Loucy (cell line): ENCODE data around the gene NRXN3.

Experiments
- CTCF ChIP-seq: fragments of 200-600 bp; sonication (generic); conservative IDR thresholded peaks from 2 replicates; pipeline ENCODE4 v1.5.1; 2014; ENCODE audit warnings: mild to moderate bottlenecking, antibody characterized with exemption, low read length
- EZH2phosphoT487 ChIP-seq: fragments of 200-600 bp; IDR thresholded peaks from 2 replicates; pipeline ENCODE4 v1.6.1; 2018; ENCODE audit warnings: antibody characterized with exemption, mild to moderate bottlenecking, moderate library complexity, borderline replicate concordance

- TF ChIP-seq CTCF (no peak), EZH2phosphoT487 (no peak)
These were observed 1245.6 kb downstream of the NRXN3 start for GRCh38 chr14:79415726-79416125.
